Ovary (tissue), 3 donors: ENCODE measurements around the gene CDKL4.

ENCODE experiments used
- CTCF ChIP-seq, 3 donors: fragments of 450-650 bp in 2 of 3; fragments of 200-600 bp in 1 of 3; IDR thresholded peaks; one replicate each; pipeline versions ENCODE4 v1.5.1 to v1.8.0; 2016 to 2022; ENCODE audit warnings: antibody characterized with exemption in 3 of 3, mild to moderate bottlenecking in 1 of 3
- EP300 ChIP-seq: sonication (generic); formaldehyde crosslinking; IDR thresholded peaks from one replicate; pipeline ENCODE4 v1.6.1; 2017; ENCODE audit warnings: antibody characterized with exemption
- POLR2A ChIP-seq: fragments of 450-650 bp; IDR thresholded peaks from one replicate; pipeline ENCODE4 v1.6.1; 2017; ENCODE audit warnings: antibody characterized with exemption, mild to moderate bottlenecking, moderate library complexity
- donor health status: DM: no; HTN: no; CAD: no.

- no peak for TF ChIP-seq CTCF (IDR thresholded peaks at IDR 0.05)
- no peak for TF ChIP-seq POLR2A
- TF ChIP-seq EP300 = no peak
Measured at GRCh38 chr2:39183673-39184072, 60.1 kb downstream of the CDKL4 start.
